Measurements from ENCODE around the gene NLRP1. TPM values are rescaled to one million over a fixed set of nuclear protein-coding genes. Genes with fewer than 3 reads are reported as not detected.

Gene NLRP1
- total and polyA plus RNA-seq, 9 donors, result 29.3 to 75.9 (median 59.5) TPM

DNA sequence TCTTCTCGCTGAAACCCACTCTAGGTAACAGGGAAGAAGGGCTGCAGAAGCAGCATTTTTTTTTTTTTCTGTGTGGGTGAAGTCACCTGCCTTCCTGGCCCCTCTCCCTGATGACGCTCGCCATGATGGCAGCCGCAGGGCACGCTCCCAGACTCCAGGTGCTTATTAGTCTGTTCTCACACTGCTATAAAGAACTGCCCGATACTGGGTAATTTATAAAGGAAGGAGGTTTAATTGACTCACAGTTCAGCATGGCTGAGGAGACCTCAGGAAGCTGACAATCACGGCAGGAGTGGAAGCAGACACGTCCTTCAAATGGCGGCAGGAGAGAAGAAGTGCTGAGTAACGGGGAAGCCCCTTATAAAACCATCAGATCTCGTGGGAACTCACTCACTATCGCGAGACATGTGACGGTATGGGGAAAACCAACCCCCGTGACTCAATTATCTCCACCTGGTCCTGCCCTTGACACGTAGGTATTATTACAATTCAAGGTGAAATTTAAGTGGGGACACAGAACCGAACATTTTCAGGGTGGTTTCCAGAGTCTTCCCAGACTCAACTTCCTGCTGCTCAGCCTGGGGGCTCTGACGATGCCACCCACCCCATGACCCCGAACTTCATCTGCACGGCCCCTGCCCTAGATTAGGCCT lies 34.9 kb upstream of the NLRP1 start:
- 67 to 71% (median 70%) methylated on average over 20 of the region's 20 CpGs for WGBS, 3 donors
- H3K27me3 ChIP-seq, result no peaks in the 10 kb centered on the region
- intact Hi-C loops (cut with DNase I), result no loop called here

DNA sequence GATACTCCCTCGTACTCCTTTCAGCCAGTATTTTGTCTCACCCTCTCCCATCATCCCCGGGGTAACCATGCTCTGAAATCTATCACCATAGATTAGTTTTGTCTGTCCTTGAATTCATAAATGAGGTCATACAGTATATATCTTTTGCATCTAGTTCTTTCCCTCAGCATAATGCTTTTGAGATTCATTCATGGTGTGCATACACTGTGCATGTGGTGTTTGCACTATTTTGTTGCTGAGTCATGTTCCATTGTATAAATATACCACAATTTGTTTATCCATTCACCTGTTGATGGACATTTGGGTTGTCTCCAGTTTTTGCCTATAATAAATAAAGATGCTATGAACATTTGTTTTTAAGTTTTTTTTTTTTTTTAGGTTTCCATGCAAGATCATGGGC lies 34.2 kb upstream of the NLRP1 start:
- no peaks in the 10 kb centered on the region for H3K36me3 ChIP-seq
- 41 to 65% (median 50%) methylated on average over 2 of the region's 2 CpGs for WGBS, 3 donors
- H3K4me3 ChIP-seq, result no peak overlapping the region
- no peak overlapping the region for H3K27ac ChIP-seq
- H3K4me1 ChIP-seq (ENCODE audit: insufficient read depth), result no peaks in the 10 kb centered on the region
- H3K9me3 ChIP-seq, result no peaks in the 10 kb centered on the region
- DNase-seq, result no peak
- H3K27me3 ChIP-seq, result no peaks in the 10 kb centered on the region
- TF ChIP-seq EP300 (IDR thresholded peaks at IDR 0.05), result no peak
- no peak for TF ChIP-seq CTCF (IDR thresholded peaks at IDR 0.05)
- no peak for TF ChIP-seq POLR2A (IDR thresholded peaks at IDR 0.05)
- intact Hi-C loops (cut with DNase I), result no loop called here

More for the DNA sequence above, 34.9 kb upstream of the NLRP1 start:
- H3K4me3 ChIP-seq, result no peak overlapping the region
- H3K27ac ChIP-seq, result no peak overlapping the region
- no peaks in the 10 kb centered on the region for H3K9me3 ChIP-seq
- DNase-seq, result no peak
- no peaks in the 10 kb centered on the region for H3K36me3 ChIP-seq
- no peak for TF ChIP-seq CTCF (IDR thresholded peaks at IDR 0.05)
- no peak for TF ChIP-seq EP300 (IDR thresholded peaks at IDR 0.05)
- no peak for TF ChIP-seq POLR2A (IDR thresholded peaks at IDR 0.05)
- no peaks in the 10 kb centered on the region for H3K4me1 ChIP-seq (ENCODE audit: insufficient read depth)

DNA sequence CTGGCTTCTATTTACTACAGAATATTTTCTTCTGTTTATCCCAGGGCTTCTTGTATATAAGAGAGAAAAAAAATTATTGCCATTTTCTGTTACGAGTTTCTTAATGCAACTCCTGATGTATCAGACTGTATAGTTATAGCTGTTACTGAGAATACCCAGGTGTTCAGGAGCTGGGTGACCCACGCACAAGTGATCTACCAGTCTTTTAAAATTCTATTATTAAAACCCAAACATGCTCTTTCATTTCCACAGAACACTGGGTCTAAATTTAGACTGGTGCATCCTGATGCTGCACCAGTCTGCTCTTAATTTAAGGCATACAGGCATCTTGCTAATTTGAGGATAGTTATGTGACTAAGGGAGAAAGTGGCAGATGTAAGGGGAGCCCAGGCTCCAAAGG lies 31.2 kb upstream of the NLRP1 start:
- TF ChIP-seq EP300 (IDR thresholded peaks at IDR 0.05) (no peak), POLR2A (IDR thresholded peaks at IDR 0.05) (no peak), CTCF (IDR thresholded peaks at IDR 0.05) (no peak)
- 79 to 89% (median 82%) methylated on average over 2 of the region's 2 CpGs for WGBS, 3 donors

DNA sequence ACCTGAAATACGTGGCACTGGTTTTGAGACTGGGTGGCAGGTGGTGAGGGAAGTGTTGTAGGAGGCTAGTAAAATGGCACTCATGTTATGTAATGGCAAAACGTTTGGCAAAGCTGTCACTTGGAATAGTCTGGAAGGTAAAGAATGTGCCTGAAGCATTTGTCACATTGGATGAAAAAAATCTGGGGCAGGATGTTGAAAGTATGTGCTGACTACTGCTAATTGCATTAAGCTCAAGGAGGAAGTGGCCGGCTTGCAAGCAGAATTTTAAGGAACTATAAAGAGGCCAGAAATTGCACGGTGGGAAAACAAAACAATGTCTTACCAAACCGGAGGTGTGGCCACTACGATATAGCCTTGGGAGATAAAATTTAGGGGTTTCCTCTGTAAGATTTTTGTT lies 26.6 kb upstream of the NLRP1 start:
- Histone ChIP-seq H3K4me3 (no peak overlapping the region), H3K27me3 (no peaks in the 10 kb centered on the region), H3K27ac (no peak overlapping the region), H3K9me3 (no peaks in the 10 kb centered on the region), H3K36me3 (no peaks in the 10 kb centered on the region), H3K4me1 (ENCODE audit: insufficient read depth) (no peaks in the 10 kb centered on the region)
- 45 to 51% (median 48%) methylated on average over 6 of the region's 6 CpGs for WGBS, 3 donors
- TF ChIP-seq POLR2A (IDR thresholded peaks at IDR 0.05), result no peak
- TF ChIP-seq EP300 (IDR thresholded peaks at IDR 0.05), result no peak
- no peak for TF ChIP-seq CTCF (IDR thresholded peaks at IDR 0.05)
- intact Hi-C loops (cut with DNase I), result no loop called here
- DNase-seq, result no peak

More for the DNA sequence above, 31.2 kb upstream of the NLRP1 start:
- no peaks in the 10 kb centered on the region for H3K36me3 ChIP-seq
- no peaks in the 10 kb centered on the region for H3K27me3 ChIP-seq
- intact Hi-C loops (cut with DNase I), result no loop called here
- no peaks in the 10 kb centered on the region for H3K4me1 ChIP-seq (ENCODE audit: insufficient read depth)
- DNase-seq, result no peak
- no peak overlapping the region for H3K4me3 ChIP-seq
- no peaks in the 10 kb centered on the region for H3K9me3 ChIP-seq
- H3K27ac ChIP-seq, result no peak overlapping the region
